Activated CD4-positive, alpha-beta T cell treated with anti-CD3 and anti-CD28 coated beads, Interleukin-2, Interleukin-4, amounts not matched to agents 100 ng/mL and 50 ng/mL, durations not matched to agents 16 hours and 8 hours (primary cell): Measurements from ENCODE around the gene CRTAC1.

ENCODE experiments used
- DNase-seq: peaks from one replicate; pipeline ENCODE4 v3.0.0-alpha.2; 2020; ENCODE audit warnings: low spot score

CRTAC1 gene

GRCh38 chr10:98030093-98030821 lies at the start of gene CRTAC1:
Gene CRTAC1, minus strand, starts transcription at chr10:98030621. Its CDS starts 149 bp downstream, at chr10:98030472.
- no peak for DNase-seq

GRCh38 chr10:98078774-98079173 lies 48.4 kb upstream of the CRTAC1 start:
- no peak for DNase-seq

GRCh38 chr10:98077223-98077622 lies 46.8 kb upstream of the CRTAC1 start:
- no peak for DNase-seq

GRCh38 chr10:98076086-98076485 lies 45.7 kb upstream of the CRTAC1 start:
- no peak for DNase-seq

- no peak for DNase-seq
Measured at GRCh38 chr10:98074315-98074911, 44.0 kb upstream of the CRTAC1 start.

- no peak for DNase-seq
Measured at GRCh38 chr10:98067165-98067564, 36.7 kb upstream of the CRTAC1 start.

GRCh38 chr10:98063740-98064027 lies 33.3 kb upstream of the CRTAC1 start:
- DNase-seq: no peak

- DNase-seq: no peak
Measured at GRCh38 chr10:98062424-98062823, 32.0 kb upstream of the CRTAC1 start.

GRCh38 chr10:98060079-98060478 lies 29.7 kb upstream of the CRTAC1 start:
- no peak for DNase-seq

- DNase-seq: no peak
Measured at GRCh38 chr10:98058295-98058694, 27.9 kb upstream of the CRTAC1 start.

GRCh38 chr10:98055841-98056516 lies 25.6 kb upstream of the CRTAC1 start:
- peak; percentile 8 for DNase-seq

GRCh38 chr10:98047009-98047741 lies 16.8 kb upstream of the CRTAC1 start:
- no peak for DNase-seq

- peak; percentile 66 for DNase-seq
Measured at GRCh38 chr10:98045785-98046389, 15.5 kb upstream of the CRTAC1 start.

- DNase-seq: peak; percentile 33
Measured at GRCh38 chr10:98041352-98042043, 11.1 kb upstream of the CRTAC1 start.

GRCh38 chr10:98039690-98040381 lies 9.4 kb upstream of the CRTAC1 start:
- DNase-seq: no peak

GRCh38 chr10:98038288-98038687 lies 7.9 kb upstream of the CRTAC1 start:
- no peak for DNase-seq

GRCh38 chr10:98035599-98035998 lies 5.2 kb upstream of the CRTAC1 start:
- no peak for DNase-seq

- DNase-seq: no peak
Measured at GRCh38 chr10:98033515-98033914, 3.1 kb upstream of the CRTAC1 start.

GRCh38 chr10:98031440-98031839 lies 1.0 kb upstream of the CRTAC1 start:
- DNase-seq: no peak

GRCh38 chr10:98030991-98031431 lies 590 bp upstream of the CRTAC1 start:
- no peak for DNase-seq
